22Rv1 (cell line): ENCODE results near the gene ATP5F1D.

Experiments
- H3K27ac ChIP-seq: fragments of 450-650 bp; 2 replicates; pipeline ENCODE4 v1.5.1; 2017
- ZFX ChIP-seq: fragments of 450-650 bp; IDR thresholded peaks from 2 replicates; pipeline ENCODE4 v1.6.1; 2017; ENCODE audit warnings: antibody characterized with exemption, borderline replicate concordance
- TF ChIP-seq, protein P1 (sequence below): fragments of 450-650 bp; IDR thresholded peaks from 2 replicates; pipeline ENCODE4 v1.5.1; 2017; ENCODE audit warnings: mild to moderate bottlenecking

Gene ATP5F1D

DNA sequence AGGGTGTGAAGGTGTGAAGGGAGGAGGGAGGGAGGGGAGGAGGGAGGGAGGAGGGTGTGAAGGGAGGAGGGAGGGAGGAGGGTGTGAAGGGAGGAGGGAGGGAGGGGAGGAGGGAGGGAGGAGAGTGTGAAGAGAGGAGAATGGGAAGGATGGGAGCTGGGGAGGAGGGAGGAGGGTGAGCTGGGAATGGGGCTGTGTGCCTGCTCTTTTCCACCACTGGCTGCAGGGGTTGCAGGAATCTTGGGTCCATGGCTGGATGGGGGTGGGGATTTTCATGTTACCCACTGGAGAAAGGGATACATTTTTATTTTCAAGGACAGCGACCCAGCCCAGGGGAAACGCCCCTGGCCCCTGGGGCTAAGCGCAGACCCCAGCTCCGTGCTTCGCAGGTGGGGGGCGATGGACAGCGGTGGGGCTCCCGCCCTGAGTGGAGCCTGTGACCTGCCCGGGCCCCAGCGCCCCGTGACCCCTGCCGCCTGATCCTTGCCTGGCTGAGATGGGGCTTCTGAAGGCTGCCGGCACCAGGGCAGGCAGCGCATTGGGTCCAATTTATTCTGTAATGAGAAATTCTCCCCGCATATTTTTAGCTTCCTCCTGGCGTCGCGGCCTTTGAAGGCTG is 41.1 kb downstream of the ATP5F1D start:
- no peak for TF ChIP-seq ZFX
- TF ChIP-seq, protein P1, sequence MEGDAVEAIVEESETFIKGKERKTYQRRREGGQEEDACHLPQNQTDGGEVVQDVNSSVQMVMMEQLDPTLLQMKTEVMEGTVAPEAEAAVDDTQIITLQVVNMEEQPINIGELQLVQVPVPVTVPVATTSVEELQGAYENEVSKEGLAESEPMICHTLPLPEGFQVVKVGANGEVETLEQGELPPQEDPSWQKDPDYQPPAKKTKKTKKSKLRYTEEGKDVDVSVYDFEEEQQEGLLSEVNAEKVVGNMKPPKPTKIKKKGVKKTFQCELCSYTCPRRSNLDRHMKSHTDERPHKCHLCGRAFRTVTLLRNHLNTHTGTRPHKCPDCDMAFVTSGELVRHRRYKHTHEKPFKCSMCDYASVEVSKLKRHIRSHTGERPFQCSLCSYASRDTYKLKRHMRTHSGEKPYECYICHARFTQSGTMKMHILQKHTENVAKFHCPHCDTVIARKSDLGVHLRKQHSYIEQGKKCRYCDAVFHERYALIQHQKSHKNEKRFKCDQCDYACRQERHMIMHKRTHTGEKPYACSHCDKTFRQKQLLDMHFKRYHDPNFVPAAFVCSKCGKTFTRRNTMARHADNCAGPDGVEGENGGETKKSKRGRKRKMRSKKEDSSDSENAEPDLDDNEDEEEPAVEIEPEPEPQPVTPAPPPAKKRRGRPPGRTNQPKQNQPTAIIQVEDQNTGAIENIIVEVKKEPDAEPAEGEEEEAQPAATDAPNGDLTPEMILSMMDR, result no peak
- H3K27ac ChIP-seq, result no peak overlapping the region

GRCh38 chr19:1283207-1283916 is 41.8 kb downstream of the ATP5F1D start:
- H3K27ac ChIP-seq, result peak overlapping the region; percentile 74
- TF ChIP-seq, protein P1, result no peak
- no peak for TF ChIP-seq ZFX

DNA sequence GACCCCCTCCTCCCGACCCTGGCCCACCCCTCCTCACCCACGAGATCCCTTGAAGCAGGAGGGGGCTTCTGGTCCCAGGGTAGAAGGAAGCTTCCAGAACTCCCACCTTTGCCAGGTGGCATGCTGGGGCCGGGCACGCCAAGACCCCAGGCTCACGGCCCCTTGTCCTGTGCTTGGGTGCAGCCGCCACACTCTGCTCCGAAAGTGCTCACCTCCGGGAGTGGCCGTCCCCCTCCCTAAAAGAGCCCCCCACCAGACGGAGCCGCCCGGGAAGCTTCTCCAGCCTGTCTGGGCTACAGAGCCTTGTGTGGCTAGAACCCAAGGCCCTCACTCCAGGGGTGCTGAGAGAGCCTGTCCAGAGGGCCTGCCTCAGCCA is 42.4 kb downstream of the ATP5F1D start:
- TF ChIP-seq ZFX, result no peak
- TF ChIP-seq, protein P1, result no peak
- H3K27ac ChIP-seq, result peak overlapping the region; percentile 74

DNA sequence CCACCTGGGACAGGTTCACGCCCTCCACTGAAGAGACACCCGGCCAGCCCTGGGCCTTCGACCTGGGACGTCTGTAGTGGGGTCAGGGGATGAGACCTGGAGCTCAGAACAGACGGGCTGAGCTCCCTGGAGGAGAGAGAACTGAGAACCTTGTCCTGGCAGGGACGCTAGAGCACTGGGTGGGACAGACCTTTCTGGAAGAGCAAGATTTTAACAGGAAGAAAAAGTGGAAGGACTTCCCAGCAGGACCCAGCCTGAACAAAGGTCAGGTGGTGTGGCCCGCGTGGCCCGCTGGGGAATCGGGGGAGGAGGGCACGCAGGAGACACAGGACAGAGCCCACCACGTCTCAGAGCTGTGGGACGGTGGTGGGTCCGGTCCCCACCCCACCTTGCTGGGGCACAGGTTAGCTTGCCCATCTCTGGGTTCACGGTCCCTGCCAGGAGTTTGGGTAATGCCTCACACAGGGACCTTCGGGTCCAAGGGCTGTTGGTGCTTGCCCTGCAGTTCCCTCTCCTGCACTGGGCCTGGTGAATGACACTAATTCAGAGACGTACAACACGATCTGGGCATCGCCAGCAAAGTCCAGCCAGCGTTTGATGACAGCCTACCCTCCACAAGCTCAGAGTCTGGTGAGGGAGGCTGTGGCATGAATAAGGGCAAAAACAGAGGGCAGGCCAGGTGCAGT is 42.9 kb downstream of the ATP5F1D start:
- H3K27ac ChIP-seq, result peak overlapping the region; percentile 74
- TF ChIP-seq, protein P1, result no peak
- no peak for TF ChIP-seq ZFX

DNA sequence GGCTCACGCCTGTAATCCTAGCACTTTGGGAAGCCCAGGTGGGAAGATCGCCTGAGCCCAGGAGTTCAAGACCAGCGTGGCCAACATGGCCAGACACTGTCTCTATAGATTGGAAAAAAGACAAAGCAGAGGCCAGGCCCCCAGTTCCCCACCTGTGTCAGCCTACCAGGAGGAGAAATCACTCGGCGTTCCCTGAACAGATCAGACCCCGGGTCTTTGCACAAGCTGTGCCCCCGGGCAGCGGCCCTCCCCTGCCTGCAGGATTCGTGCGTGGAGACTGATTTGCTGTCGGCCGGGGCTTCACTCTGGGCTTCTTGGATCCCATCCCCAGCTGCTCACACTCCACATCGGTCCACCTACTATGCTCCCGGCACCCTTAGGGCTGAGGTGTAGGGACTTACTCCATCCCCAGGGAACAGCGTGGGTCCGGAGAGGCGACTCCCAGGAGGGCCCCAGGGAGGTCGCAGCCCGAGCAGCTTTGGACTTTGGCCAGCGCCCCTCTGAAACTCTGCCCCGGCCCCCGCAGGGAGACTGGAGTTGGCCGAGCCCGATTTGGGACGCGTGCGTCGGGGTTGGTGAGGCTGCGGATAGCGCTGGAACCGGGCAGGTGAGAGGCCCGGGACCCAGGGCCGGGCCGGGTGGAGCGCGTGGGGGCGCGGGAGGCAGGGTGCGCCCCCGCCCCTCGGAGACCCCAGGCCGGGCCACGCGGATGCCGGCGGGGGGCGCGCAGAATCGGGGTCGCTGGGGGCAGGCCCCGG is 43.6 kb downstream of the ATP5F1D start:
- H3K27ac ChIP-seq, result peak overlapping the region; percentile 74
- TF ChIP-seq, protein P1, result no peak

DNA sequence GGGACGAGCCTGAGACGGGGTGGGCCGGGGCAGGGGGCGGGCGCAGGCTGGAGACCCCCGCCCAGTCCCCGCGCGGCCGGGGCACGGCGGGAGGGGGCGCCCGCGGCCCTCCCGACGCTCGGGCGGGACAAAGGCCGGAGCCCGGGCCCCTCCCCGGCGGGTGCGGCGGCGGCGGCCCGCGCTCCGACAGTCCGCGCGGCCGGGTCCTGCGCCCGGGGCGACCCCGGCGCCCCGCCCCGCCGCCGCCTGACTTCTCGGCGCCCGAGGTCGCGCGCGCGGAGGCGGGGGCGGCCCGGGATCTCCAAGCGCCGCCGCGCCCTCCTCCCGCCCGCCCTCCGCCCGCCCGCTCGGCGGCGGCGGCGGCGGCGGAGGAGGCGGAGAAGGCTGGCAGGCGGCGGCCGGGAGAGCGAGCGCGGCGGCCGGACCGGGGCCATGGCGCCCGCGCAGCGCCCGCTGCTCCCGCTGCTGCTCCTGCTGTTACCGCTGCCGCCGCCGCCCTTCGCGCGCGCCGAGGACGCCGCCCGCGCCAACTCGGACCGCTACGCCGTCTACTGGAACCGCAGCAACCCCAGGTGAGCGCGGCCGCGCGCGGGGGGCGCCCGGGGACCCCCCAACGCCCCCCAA is 44.3 kb downstream of the ATP5F1D start, which contains the start of gene EFNA2:
EFNA2 (plus strand) TSS at position 137 of the 624 bp plus-strand sequence; CDS start at position 433, 296 bp downstream.
- no peak for TF ChIP-seq ZFX
- TF ChIP-seq, protein P1, result peak; percentile 50
- H3K27ac ChIP-seq, result peak within 1 kb of the TSS; percentile 74
